Hepatocyte (in vitro differentiated cells): Measurements from ENCODE around the gene ZNF787. TPM values are rescaled to one million over a fixed set of nuclear protein-coding genes. Genes with fewer than 3 reads are reported as not detected.

Source experiments
- DNase-seq: peaks from one replicate; pipeline ENCODE4 v3.0.0-alpha.2; 2016; ENCODE audit warnings: low spot score
- H2AFZ ChIP-seq: fragments of 200-600 bp; sonication (generic); 2 replicates; pipeline ENCODE4 v1.6.0; 2016; ENCODE audit warnings: antibody characterized with exemption, mild to moderate bottlenecking
- H3K27ac ChIP-seq: fragments of 200-600 bp; sonication (generic); 2 replicates; pipeline ENCODE4 v1.5.1; 2016; ENCODE audit warnings: mild to moderate bottlenecking
- H3K27me3 ChIP-seq: fragments of 200-600 bp; sonication (generic); 2 replicates; pipeline ENCODE4 v1.6.1; 2016
- H3K36me3 ChIP-seq: fragments of 200-600 bp; sonication (generic); replicated peaks from 2 replicates; pipeline ENCODE4 v1.5.1; 2016; ENCODE audit warnings: low read depth; ENCODE audit not compliant: insufficient read depth
- H3K4me1 ChIP-seq: fragments of 200-600 bp; sonication (generic); 2 replicates; pipeline ENCODE4 v1.5.1; 2016; ENCODE audit warnings: mild to moderate bottlenecking, moderate library complexity; ENCODE audit not compliant: insufficient read depth
- H3K4me2 ChIP-seq: fragments of 200-600 bp; sonication (generic); 2 replicates; pipeline ENCODE4 v1.6.0; 2016
- H3K4me3 ChIP-seq: fragments of 200-600 bp; sonication (generic); 2 replicates; pipeline ENCODE4 v1.5.1; 2016; ENCODE audit warnings: mild to moderate bottlenecking
- H3K79me2 ChIP-seq: fragments of 200-600 bp; sonication (generic); 2 replicates; pipeline ENCODE4 v1.6.0; 2017; ENCODE audit warnings: mild to moderate bottlenecking
- H3K9me2 ChIP-seq: fragments of 200-600 bp; sonication (generic); replicated peaks from 2 replicates; pipeline ENCODE4 v1.6.0; 2017; ENCODE audit warnings: mild to moderate bottlenecking; ENCODE audit not compliant: insufficient read depth
- H3K9me3 ChIP-seq: fragments of 200-600 bp; sonication (generic); 2 replicates; pipeline ENCODE4 v1.5.1; 2016; ENCODE audit warnings: low read depth, mild to moderate bottlenecking
- H4K20me1 ChIP-seq: fragments of 200-600 bp; sonication (generic); 2 replicates; pipeline ENCODE4 v1.6.0; 2016; ENCODE audit warnings: mild to moderate bottlenecking; ENCODE audit not compliant: insufficient read depth, poor library complexity, severe bottlenecking
- CTCF ChIP-seq: fragments of 200-600 bp; sonication (generic); IDR thresholded peaks from 2 replicates; pipeline ENCODE4 v1.5.1; 2016; ENCODE audit warnings: antibody characterized with exemption, mild to moderate bottlenecking; ENCODE audit not compliant: poor library complexity
- EZH2 ChIP-seq: fragments of 200-600 bp; sonication (generic); IDR thresholded peaks from 2 replicates; pipeline ENCODE4 v1.6.1; 2016; ENCODE audit warnings: antibody characterized with exemption, mild to moderate bottlenecking, borderline replicate concordance
- EZH2phosphoT487 ChIP-seq: fragments of 200-600 bp; sonication (generic); IDR thresholded peaks from one replicate; pipeline ENCODE4 v1.6.1; 2018; ENCODE audit warnings: antibody characterized with exemption, mild to moderate bottlenecking, low read depth, moderate library complexity; ENCODE audit not compliant: unreplicated experiment, severe bottlenecking
- WGBS: methylation state at CpG from one replicate; pipeline ENCODE4 v1.1.6; 2016; ENCODE audit warnings: low lambda C conversion rate; ENCODE audit errors: missing lambda C conversion rate; 5-methylcytosine and 5-hydroxymethylcytosine counted together
- polyA plus RNA-seq: library from polyadenylated mRNA; unstranded; fragments of >200 nt; fragmentation: Nextera tagmentation; extraction: Ambion mirVana; gene quantifications from 2 replicates; pipeline ENCODE4 v1.2.1, GENCODE V29; 2016
- total RNA-seq: library from RNA; depleted of rRNA; stranded (reverse); fragments of >200 nt; gene quantifications from 2 replicates; pipeline ENCODE4 v1.2.3, GENCODE V29; 2014

ZNF787 gene
- total and polyA plus RNA-seq, 2 experiments from 2014 or later = 23.5 to 24.9 TPM

DNA sequence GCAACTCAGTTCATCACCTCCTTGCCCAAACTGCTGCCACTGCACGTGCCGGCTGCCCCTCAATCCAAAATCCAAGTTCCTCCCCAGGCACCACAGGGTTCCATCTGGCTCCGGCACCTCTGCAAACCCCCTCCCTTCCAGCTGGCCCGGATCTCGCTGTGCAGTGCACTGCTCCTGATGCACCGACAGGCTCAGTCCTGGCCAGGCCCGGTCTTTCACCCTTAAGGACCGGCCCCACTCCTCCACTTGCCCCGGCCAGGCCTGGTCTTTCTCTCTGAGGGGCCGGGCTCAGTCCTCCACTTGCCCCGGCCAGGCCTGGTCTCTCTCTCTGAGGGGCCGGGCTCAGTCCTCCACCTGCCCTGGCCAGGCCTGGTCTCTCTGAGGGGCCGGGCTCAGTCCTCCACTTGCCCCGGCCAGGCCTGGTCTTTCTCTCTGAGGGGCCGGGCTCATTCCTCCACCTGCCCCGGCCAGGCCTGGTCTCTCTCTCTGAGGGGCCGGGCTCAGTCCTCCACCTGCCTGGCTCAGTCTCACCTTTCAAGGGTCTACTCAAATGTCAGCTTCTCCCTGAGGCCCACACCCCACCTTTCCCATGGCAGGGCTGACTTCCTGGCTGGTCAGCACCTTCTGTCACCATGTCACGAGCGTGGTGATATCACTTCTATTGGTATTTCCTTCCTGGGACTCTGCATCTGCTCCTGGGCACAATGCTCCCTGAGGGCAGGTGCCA lies 6.9 kb downstream of the ZNF787 start:
- no peaks in the 10 kb centered on the region for H3K27me3 ChIP-seq
- peaks cover 50% of the 10 kb centered on the region for H3K4me1 ChIP-seq
- no peak overlapping the region for H3K4me2 ChIP-seq
- H3K27ac ChIP-seq = no peak overlapping the region
- H3K79me2 ChIP-seq = peaks cover 97% of the 10 kb centered on the region
- WGBS = 84% methylated on average over 16 of the region's 19 CpGs
- DNase-seq = no peak
- no peak overlapping the region for H3K4me3 ChIP-seq
- no peaks in the 10 kb centered on the region for H3K36me3 ChIP-seq
- TF ChIP-seq EZH2phosphoT487 (no peak), EZH2 (no peak), CTCF (no peak)
- no peaks in the 10 kb centered on the region for H3K9me2 ChIP-seq
- no peaks in the 10 kb centered on the region for H3K9me3 ChIP-seq
- peaks cover 94% of the 10 kb centered on the region for H4K20me1 ChIP-seq
- H2AFZ ChIP-seq = no peak overlapping the region

DNA sequence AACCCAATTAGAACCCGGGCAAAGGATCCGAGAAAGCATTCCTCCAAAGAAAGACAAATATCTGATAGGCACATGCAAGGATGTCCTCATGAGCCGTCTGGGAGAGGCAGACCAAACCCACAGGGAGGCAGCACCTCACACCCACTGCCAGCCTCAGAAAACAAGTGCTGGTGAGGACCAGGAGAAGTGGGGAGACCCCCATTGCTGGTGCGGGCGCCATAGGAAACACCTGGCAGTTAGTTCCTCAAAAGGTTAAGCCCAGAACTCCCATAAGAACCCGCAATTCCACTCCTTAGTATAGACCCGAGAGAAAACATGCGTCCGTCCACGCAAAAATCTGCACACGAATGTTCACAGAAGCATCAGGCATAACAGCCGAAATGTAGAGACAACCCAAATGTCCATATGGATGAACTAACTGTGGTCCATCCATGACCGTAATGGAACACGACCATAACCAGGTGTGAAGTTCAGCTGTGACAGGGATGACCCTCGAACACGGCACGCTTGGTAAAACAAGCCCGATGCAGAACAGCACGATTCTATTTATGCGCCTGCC lies 7.9 kb downstream of the ZNF787 start:
- Histone ChIP-seq H3K36me3 (no peaks in the 10 kb centered on the region), H3K4me2 (no peak overlapping the region), H3K4me1 (peaks cover 53% of the 10 kb centered on the region), H4K20me1 (peaks cover 94% of the 10 kb centered on the region), H3K9me3 (no peaks in the 10 kb centered on the region), H3K27me3 (no peaks in the 10 kb centered on the region), H3K4me3 (no peak overlapping the region), H3K79me2 (peaks cover 97% of the 10 kb centered on the region), H2AFZ (no peak overlapping the region), H3K27ac (peak overlapping the region; percentile 26), H3K9me2 (no peaks in the 10 kb centered on the region)
- no peak for TF ChIP-seq EZH2
- TF ChIP-seq CTCF = no peak
- no peak for TF ChIP-seq EZH2phosphoT487
- DNase-seq = no peak
- 92% methylated on average over 20 of the region's 20 CpGs for WGBS

GRCh38 chr19:56112313-56112709 lies 8.8 kb downstream of the ZNF787 start:
- no peak overlapping the region for H3K4me3 ChIP-seq
- 86% methylated on average over 6 of the region's 10 CpGs for WGBS
- no peaks in the 10 kb centered on the region for H3K9me2 ChIP-seq
- H3K36me3 ChIP-seq = no peaks in the 10 kb centered on the region
- peaks cover 97% of the 10 kb centered on the region for H3K79me2 ChIP-seq
- no peak overlapping the region for H2AFZ ChIP-seq
- peaks cover 53% of the 10 kb centered on the region for H3K4me1 ChIP-seq
- peaks cover 94% of the 10 kb centered on the region for H4K20me1 ChIP-seq
- TF ChIP-seq CTCF (no peak), EZH2phosphoT487 (no peak), EZH2 (no peak)
- peak overlapping the region; percentile 72 for H3K4me2 ChIP-seq
- no peak for DNase-seq
- peak overlapping the region; percentile 89 for H3K27ac ChIP-seq
- no peaks in the 10 kb centered on the region for H3K9me3 ChIP-seq
- no peaks in the 10 kb centered on the region for H3K27me3 ChIP-seq
